H9 (cell line): ENCODE results near the gene RAB43. TPM values are rescaled to one million over a fixed set of nuclear protein-coding genes. Genes with fewer than 3 reads are reported as not detected.

Experiments
- DNase-seq: peaks from one replicate; pipeline ENCODE4 v3.0.0-alpha.2; 2017
- H2AFZ ChIP-seq: one replicate; pipeline ENCODE4 v1.6.1; 2013; ENCODE audit warnings: mild to moderate bottlenecking, low read length, control low read depth, moderate library complexity
- H2AK5ac ChIP-seq: 2 replicates; pipeline ENCODE4 v1.6.1; 2013; ENCODE audit warnings: low read length, control low read depth, mixed read lengths; ENCODE audit not compliant: insufficient read length
- H2BK120ac ChIP-seq: one replicate; pipeline ENCODE4 v1.6.1; 2013; ENCODE audit warnings: low read depth, mild to moderate bottlenecking, low read length, control low read depth, inconsistent platforms; ENCODE audit not compliant: poor library complexity, severe bottlenecking
- H2BK12ac ChIP-seq: 2 replicates; pipeline ENCODE4 v1.6.1; 2013; ENCODE audit warnings: low read length, control low read depth, mixed read lengths, low read depth; ENCODE audit not compliant: insufficient read length
- H2BK15ac ChIP-seq: 2 replicates; pipeline ENCODE4 v1.6.1; 2013; ENCODE audit warnings: low read depth, low read length, control low read depth
- H2BK20ac ChIP-seq: one replicate; pipeline ENCODE4 v1.6.1; 2013; ENCODE audit warnings: low read depth, mild to moderate bottlenecking, low read length, control low read depth, inconsistent platforms; ENCODE audit not compliant: poor library complexity, severe bottlenecking
- H2BK5ac ChIP-seq: 2 replicates; pipeline ENCODE4 v1.6.1; 2013; ENCODE audit warnings: low read length, control low read depth, mixed read lengths; ENCODE audit not compliant: insufficient read length
- H3K14ac ChIP-seq: 2 replicates; pipeline ENCODE4 v1.6.1; 2013; ENCODE audit warnings: low read length, control low read depth; ENCODE audit not compliant: insufficient read depth
- H3K18ac ChIP-seq: 2 replicates; pipeline ENCODE4 v1.6.1; 2013; ENCODE audit warnings: low read depth, mild to moderate bottlenecking, mixed read lengths, low read length, control low read depth; ENCODE audit not compliant: insufficient read length
- H3K23ac ChIP-seq: 2 replicates; pipeline ENCODE4 v1.6.1; 2013; ENCODE audit warnings: low read length, control low read depth, mixed read lengths, low read depth; ENCODE audit not compliant: insufficient read length
- H3K23me2 ChIP-seq: 2 replicates; pipeline ENCODE4 v1.6.1; 2013; ENCODE audit warnings: low read depth, mild to moderate bottlenecking, mixed read lengths, low read length, control low read depth; ENCODE audit not compliant: insufficient read length, poor library complexity, severe bottlenecking
- H3K27ac ChIP-seq: 2 replicates; pipeline ENCODE4 v1.5.1; 2013; ENCODE audit warnings: low read length, control low read depth, mixed read lengths, low read depth; ENCODE audit not compliant: insufficient read length
- H3K27me3 ChIP-seq: 2 replicates; pipeline ENCODE4 v1.6.1; 2013; ENCODE audit warnings: low read length, control low read depth, inconsistent platforms; ENCODE audit not compliant: insufficient read depth
- H3K4ac ChIP-seq: 2 replicates; pipeline ENCODE4 v1.6.1; 2013; ENCODE audit warnings: low read depth, mild to moderate bottlenecking, control low read depth, inconsistent platforms, low read length, moderate library complexity
- H3K4me1 ChIP-seq: 2 replicates; pipeline ENCODE4 v1.6.1; 2013; ENCODE audit warnings: low read length, control low read depth, inconsistent platforms; ENCODE audit not compliant: insufficient read depth
- H3K4me2 ChIP-seq: 2 replicates; pipeline ENCODE4 v1.6.1; 2013; ENCODE audit warnings: low read length, control low read depth, mixed read lengths; ENCODE audit not compliant: insufficient read length, insufficient read depth
- H3K56ac ChIP-seq: 2 replicates; pipeline ENCODE4 v1.6.1; 2013; ENCODE audit warnings: low read depth, mild to moderate bottlenecking, mixed read lengths, low read length, control low read depth; ENCODE audit not compliant: insufficient read length
- H3K79me1 ChIP-seq: 2 replicates; pipeline ENCODE4 v1.6.1; 2013; ENCODE audit warnings: low read depth, mild to moderate bottlenecking, moderate library complexity, low read length, control low read depth, inconsistent platforms; ENCODE audit not compliant: insufficient read depth, poor library complexity, severe bottlenecking
- H3K79me2 ChIP-seq: 2 replicates; pipeline ENCODE4 v1.6.1; 2013; ENCODE audit warnings: low read length, control low read depth, inconsistent platforms; ENCODE audit not compliant: insufficient read depth
- H3K9ac ChIP-seq: 2 replicates; pipeline ENCODE4 v1.6.1; 2013; ENCODE audit warnings: low read length, control low read depth, mixed read lengths; ENCODE audit not compliant: insufficient read length; ENCODE audit errors: extremely low read depth
- H3K9me3 ChIP-seq: one replicate; pipeline ENCODE4 v1.6.1; 2013; ENCODE audit warnings: low read depth, low read length, inconsistent platforms; ENCODE audit not compliant: control insufficient read depth
- H3T11ph ChIP-seq: one replicate; pipeline ENCODE4 v1.6.1; 2013; ENCODE audit warnings: mild to moderate bottlenecking, low read length, control low read depth, inconsistent platforms
- H4K20me1 ChIP-seq: one replicate; pipeline ENCODE4 v1.6.1; 2013; ENCODE audit not compliant: control insufficient read depth, insufficient read length, insufficient read depth
- H4K5ac ChIP-seq: 2 replicates; pipeline ENCODE4 v1.6.1; 2013; ENCODE audit warnings: low read depth, mild to moderate bottlenecking, mixed read lengths, low read length, control low read depth; ENCODE audit not compliant: insufficient read length
- H4K8ac ChIP-seq: replicated peaks from 2 replicates; pipeline ENCODE4 v1.6.1; 2013; ENCODE audit warnings: low read length, control low read depth, mixed read lengths, low read depth; ENCODE audit not compliant: insufficient read length
- H4K91ac ChIP-seq: 2 replicates; pipeline ENCODE4 v1.6.1; 2013; ENCODE audit warnings: low read depth, mild to moderate bottlenecking, moderate library complexity, mixed read lengths, low read length, control low read depth; ENCODE audit not compliant: insufficient read length
- H3K27ac Mint-ChIP-seq, 3 experiments: 2 replicates in 2 of 3; 3 replicates in 1 of 3; pipeline ENCODE4 v1.8.0; 2020 to 2021; ENCODE audit warnings: mixed read lengths in 3 of 3, mild to moderate bottlenecking in 1 of 3, moderate library complexity in 1 of 3
- H3K27me3 Mint-ChIP-seq: 2 replicates; pipeline ENCODE4 v1.8.0; 2021; ENCODE audit warnings: low read depth, mild to moderate bottlenecking, moderate library complexity, mixed read lengths
- H3K36me3 Mint-ChIP-seq, 3 experiments: 2 replicates in 2 of 3; 3 replicates in 1 of 3; pipeline ENCODE4 v1.8.0; 2020 to 2021; ENCODE audit warnings: low read depth in 3 of 3, mixed read lengths in 3 of 3; ENCODE audit not compliant: insufficient read depth in 1 of 3
- H3K4me1 Mint-ChIP-seq, 2 experiments: 2 replicates each; pipeline ENCODE4 v1.8.0; 2020; ENCODE audit warnings: mixed read lengths in 2 of 2
- H3K4me3 Mint-ChIP-seq, 2 experiments: 2 replicates in 1 of 2; 3 replicates in 1 of 2; pipeline ENCODE4 v1.8.0; 2020 to 2021; ENCODE audit warnings: mild to moderate bottlenecking in 2 of 2, mixed read lengths in 2 of 2, moderate library complexity in 1 of 2
- H3K9me3 Mint-ChIP-seq, 2 experiments: 2 replicates in 1 of 2; 3 replicates in 1 of 2; pipeline ENCODE4 v1.8.0; 2020; ENCODE audit warnings: mild to moderate bottlenecking in 2 of 2, mixed read lengths in 2 of 2, moderate library complexity in 1 of 2
- WGBS: extraction: QIAGEN DNeasy Blood & Tissue Kit; methylation state at CpG from one replicate; pipeline ENCODE4 v1.1.7; 2013; ENCODE audit warnings: missing lambda C conversion rate, low lambda C conversion rate, mixed read lengths; ENCODE audit not compliant: insufficient read length; ENCODE audit errors: extremely low coverage; 5-methylcytosine and 5-hydroxymethylcytosine counted together
- total RNA-seq: library from RNA; stranded (reverse); gene quantifications from 2 replicates; pipeline ENCODE4 v1.2.1, GENCODE V29; 2021
- TF ChIP-seq, protein P1 (sequence below): fragments of 200-600 bp; sonication (generic); conservative IDR thresholded peaks from 3 replicates; pipeline ENCODE4 v1.8.0; 2021; ENCODE audit warnings: antibody characterized with exemption, mild to moderate bottlenecking

Gene RAB43
- total RNA-seq, 1 experiment from 2014 or later = 13.6 TPM

DNA sequence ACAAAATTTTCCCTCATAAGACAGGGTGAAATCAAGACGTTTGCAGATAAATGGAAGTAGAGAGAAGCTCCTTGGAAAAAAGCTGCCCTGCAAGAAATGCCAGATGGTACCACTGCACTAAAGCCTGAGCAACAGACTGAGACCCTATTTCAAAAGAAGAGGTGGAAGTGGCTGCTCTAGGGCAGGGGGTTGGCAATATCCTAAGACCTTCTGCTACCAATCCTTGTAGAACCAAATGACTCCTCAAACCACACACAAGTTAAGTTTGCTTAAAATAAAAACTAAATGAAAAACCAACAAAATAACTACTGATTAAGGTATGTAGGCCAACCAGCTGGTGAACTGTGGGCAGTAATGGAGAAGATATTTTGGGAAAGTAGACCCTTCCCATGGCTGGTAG, 21.3 kb downstream of the RAB43 start:
- peaks cover 3 to 5% (median 4%) of the 10 kb centered on the region in 3 experiments; a peak in 6 of 7 replicates for H3K36me3 Mint-ChIP-seq
- H2BK5ac ChIP-seq = no peak overlapping the region
- H3K27ac Mint-ChIP-seq = no peak overlapping the region
- H3K79me2 ChIP-seq = peaks cover 2% of the 10 kb centered on the region; the same call in 1 of the 2 replicates
- H3K23me2 ChIP-seq = no peaks in the 10 kb centered on the region
- H2AK5ac ChIP-seq = no peak overlapping the region
- H3K4me2 ChIP-seq = no peak overlapping the region
- no peak overlapping the region for H2BK120ac ChIP-seq
- H3K79me1 ChIP-seq = no peaks in the 10 kb centered on the region
- TF ChIP-seq, protein P1, sequence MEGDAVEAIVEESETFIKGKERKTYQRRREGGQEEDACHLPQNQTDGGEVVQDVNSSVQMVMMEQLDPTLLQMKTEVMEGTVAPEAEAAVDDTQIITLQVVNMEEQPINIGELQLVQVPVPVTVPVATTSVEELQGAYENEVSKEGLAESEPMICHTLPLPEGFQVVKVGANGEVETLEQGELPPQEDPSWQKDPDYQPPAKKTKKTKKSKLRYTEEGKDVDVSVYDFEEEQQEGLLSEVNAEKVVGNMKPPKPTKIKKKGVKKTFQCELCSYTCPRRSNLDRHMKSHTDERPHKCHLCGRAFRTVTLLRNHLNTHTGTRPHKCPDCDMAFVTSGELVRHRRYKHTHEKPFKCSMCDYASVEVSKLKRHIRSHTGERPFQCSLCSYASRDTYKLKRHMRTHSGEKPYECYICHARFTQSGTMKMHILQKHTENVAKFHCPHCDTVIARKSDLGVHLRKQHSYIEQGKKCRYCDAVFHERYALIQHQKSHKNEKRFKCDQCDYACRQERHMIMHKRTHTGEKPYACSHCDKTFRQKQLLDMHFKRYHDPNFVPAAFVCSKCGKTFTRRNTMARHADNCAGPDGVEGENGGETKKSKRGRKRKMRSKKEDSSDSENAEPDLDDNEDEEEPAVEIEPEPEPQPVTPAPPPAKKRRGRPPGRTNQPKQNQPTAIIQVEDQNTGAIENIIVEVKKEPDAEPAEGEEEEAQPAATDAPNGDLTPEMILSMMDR = no peak
- no peaks in the 10 kb centered on the region for H3K4me1 Mint-ChIP-seq
- H2BK15ac ChIP-seq = no peak overlapping the region
- no peak overlapping the region for H4K91ac ChIP-seq
- no peaks in the 10 kb centered on the region for H3K27me3 Mint-ChIP-seq
- no peak overlapping the region for H3K4me3 Mint-ChIP-seq
- no peaks in the 10 kb centered on the region for H3K9me3 ChIP-seq
- H3K18ac ChIP-seq = no peak overlapping the region
- no peaks in the 10 kb centered on the region; the same call in 1 of the 2 replicates for H3K27me3 ChIP-seq
- H3K14ac ChIP-seq = no peak overlapping the region
- no peak overlapping the region for H2AFZ ChIP-seq
- no peaks in the 10 kb centered on the region for H3K4me1 ChIP-seq
- no peak overlapping the region for H3T11ph ChIP-seq
- DNase-seq = no peak
- no peak overlapping the region for H4K5ac ChIP-seq
- no peak overlapping the region for H3K27ac ChIP-seq
- H3K9me3 Mint-ChIP-seq = no peaks in the 10 kb centered on the region
- H4K20me1 ChIP-seq = no peaks in the 10 kb centered on the region
- no CpG with 5 or more reads among the region's 1 CpG for WGBS
- H3K23ac ChIP-seq = no peak overlapping the region
- H3K9ac ChIP-seq = no peak overlapping the region
- no peak overlapping the region for H2BK20ac ChIP-seq
- no peak overlapping the region for H3K56ac ChIP-seq
- H2BK12ac ChIP-seq = no peak overlapping the region
- H4K8ac ChIP-seq = no peak overlapping the region
- no peak overlapping the region for H3K4ac ChIP-seq
